Endothelial cell of umbilical vein (primary cell): ENCODE measurements around the gene MARVELD2. TPM values are rescaled to one million over a fixed set of nuclear protein-coding genes. Genes with fewer than 3 reads are reported as not detected.
"Not testable (repeated sequence)": the region's sequence is repeated elsewhere in the genome, so short reads cannot be mapped to it uniquely, and the experiment has no call there.

Experiments used
- BruUV-seq: library from RNA; stranded (reverse); fragments of 400-500 nt; replicated peaks from 2 replicates; lab custom pipeline; 2021; lab: Mats Ljungman, UMichigan
- CTCF ChIA-PET: fragments of 300-600, 350-600 bp; sonication (Branson Sonifier 250); formaldehyde crosslinking; loops from one replicate; lab custom pipeline; 2021; ENCODE audit warnings: antibody characterized with exemption, inconsistent platforms; lab: Charles Lee
- POLR2A ChIA-PET: fragments of 300-600, 350-600 bp; sonication (Branson Sonifier 250); formaldehyde crosslinking; loops from one replicate; lab custom pipeline; 2021; ENCODE audit warnings: antibody characterized with exemption, inconsistent platforms; lab: Charles Lee
- DNase-seq: peaks from one replicate; pipeline ENCODE4 v3.0.0-alpha.2; 2011; ENCODE audit warnings: low read depth, low spot score
- FAIRE-seq: peaks from 2 replicates; lab custom pipeline; 2011; peaks lifted over from hg19 to GRCh38; lab: Jason Lieb, UNC
- H2AFZ ChIP-seq: 2 replicates; pipeline ENCODE4 v1.6.0; 2012; ENCODE audit warnings: low read depth, low read length, control low read depth, inconsistent platforms
- H3K27ac ChIP-seq: 2 replicates; pipeline ENCODE4 v1.5.1; 2011; ENCODE audit warnings: low read depth, mild to moderate bottlenecking, control low read depth, low read length, moderate library complexity; ENCODE audit not compliant: insufficient read depth
- H3K27me3 ChIP-seq, 2 experiments: 2 replicates each; pipeline versions ENCODE4 v1.6.0 to v1.6.1; 2011; ENCODE audit warnings: low read length in 2 of 2, mixed read lengths in 1 of 2; ENCODE audit not compliant: control insufficient read depth in 2 of 2, insufficient read depth in 2 of 2
- H3K36me3 ChIP-seq, 2 experiments: 2 replicates in 1 of 2; 3 replicates in 1 of 2; pipeline ENCODE4 v1.5.1; 2011; ENCODE audit warnings: low read length in 2 of 2, mild to moderate bottlenecking in 1 of 2, moderate library complexity in 1 of 2; ENCODE audit not compliant: control insufficient read depth in 2 of 2, insufficient read depth in 2 of 2; ENCODE audit errors: extremely low read depth in 1 of 2
- H3K4me1 ChIP-seq: 3 replicates; pipeline ENCODE4 v1.5.1; 2011; ENCODE audit warnings: mild to moderate bottlenecking, low read length; ENCODE audit not compliant: control insufficient read depth, insufficient read depth; ENCODE audit errors: extremely low read depth
- H3K4me2 ChIP-seq: 2 replicates; pipeline ENCODE4 v1.6.1; 2011; ENCODE audit warnings: low read length, control low read depth, mixed read lengths; ENCODE audit not compliant: insufficient read depth
- H3K4me3 ChIP-seq, 3 experiments: fragments of 200-600 bp in 1 of 3; sonication (generic), shearing (Covaris generic) in 1 of 3; replicated peaks in 1 of 3; 2 replicates each; pipeline ENCODE4 v1.5.1; 2011 to 2016; ENCODE audit warnings: control low read depth in 3 of 3, low read length in 3 of 3, mild to moderate bottlenecking in 2 of 3, inconsistent platforms in 1 of 3, low read depth in 1 of 3, moderate library complexity in 1 of 3; ENCODE audit not compliant: insufficient read depth in 1 of 3
- H3K79me2 ChIP-seq: 2 replicates; pipeline ENCODE4 v1.6.0; 2012; ENCODE audit warnings: low read length, inconsistent platforms; ENCODE audit not compliant: control insufficient read depth, insufficient read depth
- H3K9ac ChIP-seq: replicated peaks from 2 replicates; pipeline ENCODE3; 2011; ENCODE audit warnings: low read length, control low read depth; ENCODE audit not compliant: insufficient read depth; ENCODE audit errors: extremely low read depth
- H3K9me1 ChIP-seq: replicated peaks from 3 replicates; pipeline ENCODE4 v1.6.0; 2011; ENCODE audit warnings: mild to moderate bottlenecking, low read length; ENCODE audit not compliant: control insufficient read depth, insufficient read depth; ENCODE audit errors: extremely low read depth
- H3K9me3 ChIP-seq: replicated peaks from 2 replicates; pipeline ENCODE4 v1.5.1; 2012; ENCODE audit warnings: low read length, inconsistent platforms; ENCODE audit not compliant: control insufficient read depth, insufficient read depth
- H4K20me1 ChIP-seq: replicated peaks from 2 replicates; pipeline ENCODE3; 2011; ENCODE audit warnings: mild to moderate bottlenecking, low read length; ENCODE audit not compliant: control insufficient read depth, insufficient read depth; ENCODE audit errors: extremely low read depth
- EZH2 ChIP-seq: IDR thresholded peaks from 2 replicates; pipeline ENCODE4 v1.6.1; 2012; ENCODE audit warnings: borderline replicate concordance, low read depth, mild to moderate bottlenecking, moderate library complexity, low read length, inconsistent platforms; ENCODE audit not compliant: severe bottlenecking
- FOS ChIP-seq: IDR thresholded peaks from 2 replicates; pipeline ENCODE4 v1.6.1; 2011; ENCODE audit warnings: mild to moderate bottlenecking, low read length, moderate library complexity, borderline replicate concordance; ENCODE audit not compliant: insufficient read depth
- GATA2 ChIP-seq: IDR thresholded peaks from 2 replicates; pipeline ENCODE4 v1.7.0; 2011; ENCODE audit warnings: low read depth, mild to moderate bottlenecking, moderate library complexity, mixed read lengths, low read length; ENCODE audit not compliant: insufficient read length, insufficient read depth
- JUN ChIP-seq: IDR thresholded peaks from 2 replicates; pipeline ENCODE4 v1.6.1; 2011; ENCODE audit warnings: borderline replicate concordance, low read depth; ENCODE audit not compliant: insufficient read length, insufficient read depth
- MYC ChIP-seq: IDR thresholded peaks from one replicate; pipeline ENCODE4 v1.6.1; 2011; ENCODE audit warnings: mild to moderate bottlenecking, low read depth, low read length
- POLR2A ChIP-seq: IDR thresholded peaks from 2 replicates; pipeline ENCODE4 v1.6.1; 2012; ENCODE audit warnings: low read depth, mild to moderate bottlenecking, control low read depth, low read length
- POLR2AphosphoS5 ChIP-seq: IDR thresholded peaks from 2 replicates; pipeline ENCODE4 v1.6.1; 2012; ENCODE audit warnings: low read depth, mild to moderate bottlenecking, control low read depth, low read length, moderate library complexity; ENCODE audit not compliant: insufficient read depth
- dilution Hi-C: fragments of 300-500 bp; cut with MboI; formaldehyde crosslinking; loops from one replicate; pipeline ENCODE4 v1.15.0; 2019; ENCODE audit warnings: low sequenced_read_pairs; ENCODE audit not compliant: extremely low pct_ligation_motif_present
- intact Hi-C: fragments of 100-400 bp; cut with micrococcal nuclease; formaldehyde crosslinking; loops from one replicate; pipeline ENCODE4 v1.10.0; 2022
- polyA plus RNA-seq, 4 experiments: library from polyadenylated mRNA; depleted of rRNA in 3 of 4; stranded (reverse) in 3 of 4; unstranded in 1 of 4; fragments of >200 nt; gene quantifications; 2 replicates each; pipeline versions ENCODE4 v1.2.1 to v1.2.3, GENCODE V29; 2011 to 2012; ENCODE audit warnings: missing spikeins in 1 of 4
- total RNA-seq: library from RNA; stranded (reverse); gene quantifications from 2 replicates; pipeline ENCODE4 v1.2.3, GENCODE V29; 2021
- TF ChIP-seq, protein P1 (sequence below): IDR thresholded peaks from 2 replicates; pipeline ENCODE4 v1.6.1; 2011; ENCODE audit not compliant: insufficient read depth, insufficient read length
- TF ChIP-seq, protein P2 (sequence below), 2 donors: IDR thresholded peaks; 1 replicate in 1 of 2; 2 replicates in 1 of 2; pipeline ENCODE4 v1.5.1; 2011; ENCODE audit warnings: low read length in 2 of 2, mild to moderate bottlenecking in 2 of 2, moderate library complexity in 2 of 2, control low read depth in 1 of 2, inconsistent platforms in 1 of 2, low read depth in 1 of 2; ENCODE audit not compliant: insufficient read depth in 1 of 2; ENCODE audit errors: extremely low read depth in 1 of 2

The MARVELD2 gene
- total and polyA plus RNA-seq, 2 donors (not counting 3 experiments of a cell fraction or from before 2014, with no cell fraction given): 5.7 to 7.1 TPM

DNA sequence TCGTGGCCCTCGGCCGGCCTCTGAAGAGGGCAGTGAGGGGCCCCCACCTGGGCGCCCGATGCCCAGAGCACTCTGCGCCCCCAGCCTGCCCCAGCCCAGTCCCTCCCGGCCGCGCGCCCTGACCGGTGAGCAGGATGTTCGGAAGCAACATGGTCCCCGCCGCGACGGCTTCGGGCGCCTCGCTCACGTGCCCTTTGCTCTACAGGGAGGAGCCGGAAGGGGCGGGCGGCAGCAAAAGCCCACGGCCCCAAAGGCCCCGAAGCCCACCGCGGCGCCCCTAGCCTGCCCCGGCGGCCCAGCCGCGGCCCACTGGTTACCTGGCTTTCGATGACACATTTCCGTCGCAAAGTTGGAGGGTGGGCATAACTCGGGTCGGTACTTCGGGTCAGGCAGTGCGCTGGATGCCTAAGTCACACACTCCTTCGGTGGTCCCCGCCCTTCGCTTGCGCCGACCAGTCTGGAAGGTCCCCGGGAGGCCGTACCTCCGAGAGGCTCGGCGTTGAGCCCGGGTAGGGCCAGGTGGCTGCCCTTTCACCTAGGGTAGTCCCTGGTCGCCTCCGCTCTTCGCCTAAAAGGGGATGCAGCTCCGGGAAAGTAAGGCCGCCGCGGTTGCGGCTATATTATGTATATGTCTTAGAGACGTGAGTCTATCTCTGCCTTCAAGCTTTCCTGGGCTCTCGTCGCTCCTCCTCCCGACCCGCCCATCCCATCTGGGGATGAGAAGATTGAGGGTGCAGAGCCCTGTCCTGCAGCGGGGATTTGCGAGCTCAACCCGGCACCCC is 45.4 kb upstream of the MARVELD2 start, which contains the start of the genes AK6, RAD17 and TAF9:
TSS of gene AK6 (minus strand) at position 181 of the 782 bp plus-strand sequence. CDS start at position 151, 30 bp downstream.
TSS of gene RAD17 (plus strand) at position 479 of the 782 bp plus-strand sequence. CDS start 2,391 bp downstream, outside the sequence.
TSS of gene TAF9 (minus strand) at position 181 of the 782 bp plus-strand sequence. CDS start 3,783 bp downstream, outside the sequence.
- POLR2A ChIA-PET: interaction anchor here (0.7 kb wide), 1 partner anchor 288 kb away, joined by 4 read pairs; no protein-coding TSS in a partner anchor
- H3K9me3 ChIP-seq: no peaks in the 10 kb centered on the region
- dilution Hi-C loops: no loop called here
- CTCF ChIA-PET: interaction anchor here (1.6 to 1.8 kb wide), 2 partner anchors 276 to 327 kb away, joined by 4 to 11 read pairs; partner anchors contain the start of gene SLC30A5
- no TSS peak for BruUV-seq
- peaks cover 57% of the 10 kb centered on the region for H3K79me2 ChIP-seq
- peaks cover 8 to 9% of the 10 kb centered on the region in 2 experiments for H3K36me3 ChIP-seq
- peaks cover 2% of the 10 kb centered on the region for H4K20me1 ChIP-seq
- H2AFZ ChIP-seq: peak within 1 kb of the TSS; percentile 90
- FAIRE-seq: peak; percentile 91
- TF ChIP-seq FOS (no peak), JUN (no peak), EZH2 (no peak), GATA2 (no peak), MYC (peak; percentile 28), POLR2A (peak; percentile 95), POLR2AphosphoS5 (peak; percentile 91)
- TF ChIP-seq, protein P1, sequence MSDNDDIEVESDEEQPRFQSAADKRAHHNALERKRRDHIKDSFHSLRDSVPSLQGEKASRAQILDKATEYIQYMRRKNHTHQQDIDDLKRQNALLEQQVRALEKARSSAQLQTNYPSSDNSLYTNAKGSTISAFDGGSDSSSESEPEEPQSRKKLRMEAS: peak; percentile 71
- TF ChIP-seq, protein P2, sequence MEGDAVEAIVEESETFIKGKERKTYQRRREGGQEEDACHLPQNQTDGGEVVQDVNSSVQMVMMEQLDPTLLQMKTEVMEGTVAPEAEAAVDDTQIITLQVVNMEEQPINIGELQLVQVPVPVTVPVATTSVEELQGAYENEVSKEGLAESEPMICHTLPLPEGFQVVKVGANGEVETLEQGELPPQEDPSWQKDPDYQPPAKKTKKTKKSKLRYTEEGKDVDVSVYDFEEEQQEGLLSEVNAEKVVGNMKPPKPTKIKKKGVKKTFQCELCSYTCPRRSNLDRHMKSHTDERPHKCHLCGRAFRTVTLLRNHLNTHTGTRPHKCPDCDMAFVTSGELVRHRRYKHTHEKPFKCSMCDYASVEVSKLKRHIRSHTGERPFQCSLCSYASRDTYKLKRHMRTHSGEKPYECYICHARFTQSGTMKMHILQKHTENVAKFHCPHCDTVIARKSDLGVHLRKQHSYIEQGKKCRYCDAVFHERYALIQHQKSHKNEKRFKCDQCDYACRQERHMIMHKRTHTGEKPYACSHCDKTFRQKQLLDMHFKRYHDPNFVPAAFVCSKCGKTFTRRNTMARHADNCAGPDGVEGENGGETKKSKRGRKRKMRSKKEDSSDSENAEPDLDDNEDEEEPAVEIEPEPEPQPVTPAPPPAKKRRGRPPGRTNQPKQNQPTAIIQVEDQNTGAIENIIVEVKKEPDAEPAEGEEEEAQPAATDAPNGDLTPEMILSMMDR (IDR thresholded peaks at IDR 0.05; ENCODE audit: extremely low read depth in 1 of 2, insufficient read depth in 1 of 2, low read depth in 1 of 2, low read length in 2 of 2): no peak
- H3K27me3 ChIP-seq: no peaks in the 10 kb centered on the region
- H3K9me1 ChIP-seq: no peaks in the 10 kb centered on the region
- DNase-seq: peak; percentile 95
- H3K4me3 ChIP-seq: peak within 1 kb of the TSS; percentile 82 to 100 (median 98)
- H3K4me2 ChIP-seq: peak within 1 kb of the TSS; percentile 95
- peak within 1 kb of the TSS; percentile 97 for H3K9ac ChIP-seq
- peak within 1 kb of the TSS; percentile 97 for H3K27ac ChIP-seq
- intact Hi-C loops: loop anchor here (1.0 to 2.0 kb wide), 4 partner anchors 35 to 327 kb away; partner anchors contain the start of gene CCNB1
- peaks cover 15% of the 10 kb centered on the region for H3K4me1 ChIP-seq

DNA sequence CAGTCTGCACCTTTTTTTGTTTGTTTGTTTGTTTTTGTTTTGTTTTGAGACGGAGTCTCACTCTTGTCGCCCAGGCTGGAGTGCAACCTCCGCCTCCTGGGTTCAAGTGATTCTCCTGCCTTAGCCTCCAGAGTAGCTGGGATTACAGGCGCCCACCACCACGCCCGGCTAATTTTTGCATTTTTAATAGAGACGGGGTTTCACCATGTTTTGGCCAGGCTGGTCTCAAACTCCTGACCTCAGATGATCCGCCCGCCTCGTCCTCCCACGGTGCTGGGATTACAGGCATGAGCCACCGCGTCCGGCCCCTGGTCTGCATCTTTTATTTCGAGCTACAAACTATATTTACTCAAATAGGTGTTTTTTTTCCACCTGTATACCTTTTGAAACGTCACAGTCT is 44.6 kb upstream of the MARVELD2 start:
- H3K9me3 ChIP-seq, H3K27ac ChIP-seq, H3K36me3 ChIP-seq, BruUV-seq, FAIRE-seq, H3K27me3 ChIP-seq, DNase-seq, intact Hi-C loops, H3K9me1 ChIP-seq, POLR2A ChIA-PET, H4K20me1 ChIP-seq, dilution Hi-C loops: not testable (repeated sequence)
- Histone ChIP-seq H3K9ac (peak overlapping the region; percentile 97), H3K4me2 (peak overlapping the region; percentile 95), H2AFZ (peak overlapping the region; percentile 90), H3K4me3 (peak overlapping the region; percentile 82 to 100 (median 98)), H3K79me2 (peaks cover 49% of the 10 kb centered on the region), H3K4me1 (peaks cover 15% of the 10 kb centered on the region)
- CTCF ChIA-PET: interaction anchor here (1.6 to 1.8 kb wide), 2 partner anchors 277 to 327 kb away, joined by 4 to 11 read pairs; partner anchors contain the start of gene SLC30A5
